CD4-positive, alpha-beta T cell (primary cell): ENCODE measurements around the gene WWOX. TPM values are rescaled to one million over a fixed set of nuclear protein-coding genes. Genes with fewer than 3 reads are reported as not detected.

Source experiments
- ATAC-seq: fragments of 200-7000 bp; cut with Tn5 transposase; one replicate; pipeline ENCODE4 v1.10.0; 2022; ENCODE audit warnings: mild to moderate bottlenecking; ENCODE audit not compliant: poor library complexity
- CTCF ChIA-PET: fragments of 350-600 bp; sonication (Branson Sonifier 250); formaldehyde crosslinking; loops from one replicate; lab custom pipeline; 2021; ENCODE audit warnings: antibody characterized with exemption, inconsistent platforms; lab: Charles Lee
- POLR2A ChIA-PET: fragments of 350-600 bp; sonication (Branson Sonifier 250); formaldehyde crosslinking; loops from one replicate; lab custom pipeline; 2021; ENCODE audit warnings: antibody characterized with exemption, inconsistent platforms; lab: Charles Lee
- DNase-seq, 14 experiments: peaks; one replicate each; pipeline ENCODE4 v3.0.0-alpha.2; 2013 to 2020; ENCODE audit warnings: mixed read lengths in 2 of 14
- H3K27ac ChIP-seq, 2 donors: one replicate each; pipeline versions ENCODE4 v1.5.1 to v1.7.0; 2013; ENCODE audit warnings: low read length in 2 of 2, low read depth in 1 of 2, mild to moderate bottlenecking in 1 of 2
- H3K27me3 ChIP-seq, 2 experiments: 1 replicate in 1 of 2; 2 replicates in 1 of 2; pipeline versions ENCODE4 v1.6.1 to v1.7.0; 2013; ENCODE audit warnings: low read length in 2 of 2, control low read depth in 1 of 2, mild to moderate bottlenecking in 1 of 2, moderate library complexity in 1 of 2; ENCODE audit not compliant: insufficient read depth in 2 of 2, control insufficient read depth in 1 of 2
- H3K36me3 ChIP-seq: one replicate; pipeline ENCODE4 v1.6.1; 2013; ENCODE audit warnings: low read length, control low read depth; ENCODE audit not compliant: insufficient read depth
- H3K4me1 ChIP-seq: one replicate; pipeline ENCODE4 v1.6.1; 2013; ENCODE audit warnings: low read length, control low read depth; ENCODE audit not compliant: insufficient read depth
- H3K4me3 ChIP-seq: one replicate; pipeline ENCODE4 v1.5.1; 2013; ENCODE audit warnings: mild to moderate bottlenecking, low read length, moderate library complexity
- H3K9me3 ChIP-seq, 2 experiments: 1 replicate in 1 of 2; 2 replicates in 1 of 2; pipeline versions ENCODE4 v1.6.1 to v1.7.0; 2013; ENCODE audit warnings: low read length in 2 of 2, mild to moderate bottlenecking in 2 of 2, control low read depth in 1 of 2, moderate library complexity in 1 of 2; ENCODE audit not compliant: control insufficient read depth in 1 of 2, insufficient read depth in 1 of 2
- H3K27ac Mint-ChIP-seq: one replicate; pipeline ENCODE4 v1.8.0; 2020; ENCODE audit warnings: mixed read lengths
- H3K27me3 Mint-ChIP-seq: one replicate; pipeline ENCODE4 v1.8.0; 2021; ENCODE audit warnings: mixed read lengths
- H3K36me3 Mint-ChIP-seq: one replicate; pipeline ENCODE4 v1.8.0; 2021; ENCODE audit warnings: low read depth, mixed read lengths
- H3K4me1 Mint-ChIP-seq: one replicate; pipeline ENCODE4 v1.8.0; 2021; ENCODE audit warnings: low read depth, mixed read lengths
- H3K4me3 Mint-ChIP-seq: one replicate; pipeline ENCODE4 v1.8.0; 2020; ENCODE audit warnings: mild to moderate bottlenecking, mixed read lengths
- H3K9me3 Mint-ChIP-seq: one replicate; pipeline ENCODE4 v1.8.0; 2020; ENCODE audit warnings: mixed read lengths
- intact Hi-C, 2 experiments: fragments of 100-400 bp; cut with DNase I in 1 of 2; cut with micrococcal nuclease in 1 of 2; formaldehyde crosslinking; loops; one replicate each; pipeline versions ENCODE4 v1.15.1 to v1.9.0; 2023 to 2025; cut with DNase I, micrococcal nuclease
- total RNA-seq, 174 experiments: library from RNA in 2 of 174; stranded (reverse) in 2 of 174; gene quantifications; one replicate each; pipeline ENCODE4 v1.2.3 and lab custom pipeline; 2021 to 2026
- TF ChIP-seq, protein P1 (sequence below): fragments of 200-600 bp; IDR thresholded peaks from one replicate; pipeline ENCODE4 v1.8.0; 2022; ENCODE audit warnings: antibody characterized with exemption, mild to moderate bottlenecking

The WWOX gene
- total RNA-seq, 2 experiments from 2014 or later = 19.3 to 21.7 TPM

DNA sequence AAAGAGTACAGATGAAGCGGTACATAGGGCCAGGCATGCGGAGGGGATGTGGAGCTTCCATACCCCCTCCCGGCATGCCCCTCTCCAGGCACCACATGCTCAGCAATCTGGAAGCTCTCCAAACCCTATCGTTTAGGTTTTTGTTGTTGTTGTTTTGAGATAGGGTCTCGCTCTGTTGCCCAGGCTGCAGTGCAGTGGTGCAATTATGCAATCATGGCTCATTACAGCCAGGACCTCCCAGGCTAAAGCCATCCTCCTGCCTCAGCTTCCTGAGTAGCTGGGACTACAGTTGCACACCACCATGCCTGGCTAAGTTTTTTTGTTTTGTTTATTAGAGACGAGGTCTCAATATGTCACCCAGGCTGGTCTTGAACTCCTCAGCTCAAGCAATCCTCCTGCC is 50.8 kb downstream of the WWOX start:
- no peaks in the 10 kb centered on the region for H3K27me3 Mint-ChIP-seq
- intact Hi-C loops = no loop called here
- no peaks in the 10 kb centered on the region for H3K9me3 Mint-ChIP-seq
- H3K4me1 ChIP-seq = no peaks in the 10 kb centered on the region
- H3K27me3 ChIP-seq = no peaks in the 10 kb centered on the region
- ChIA-PET POLR2A (no interaction called here), CTCF (no interaction called here)
- no peak overlapping the region for H3K4me3 Mint-ChIP-seq
- no peak for ATAC-seq
- no peaks in the 10 kb centered on the region for H3K36me3 ChIP-seq
- no peak overlapping the region for H3K4me3 ChIP-seq
- H3K27ac Mint-ChIP-seq = no peak overlapping the region
- no peaks in the 10 kb centered on the region for H3K9me3 ChIP-seq
- TF ChIP-seq, protein P1, sequence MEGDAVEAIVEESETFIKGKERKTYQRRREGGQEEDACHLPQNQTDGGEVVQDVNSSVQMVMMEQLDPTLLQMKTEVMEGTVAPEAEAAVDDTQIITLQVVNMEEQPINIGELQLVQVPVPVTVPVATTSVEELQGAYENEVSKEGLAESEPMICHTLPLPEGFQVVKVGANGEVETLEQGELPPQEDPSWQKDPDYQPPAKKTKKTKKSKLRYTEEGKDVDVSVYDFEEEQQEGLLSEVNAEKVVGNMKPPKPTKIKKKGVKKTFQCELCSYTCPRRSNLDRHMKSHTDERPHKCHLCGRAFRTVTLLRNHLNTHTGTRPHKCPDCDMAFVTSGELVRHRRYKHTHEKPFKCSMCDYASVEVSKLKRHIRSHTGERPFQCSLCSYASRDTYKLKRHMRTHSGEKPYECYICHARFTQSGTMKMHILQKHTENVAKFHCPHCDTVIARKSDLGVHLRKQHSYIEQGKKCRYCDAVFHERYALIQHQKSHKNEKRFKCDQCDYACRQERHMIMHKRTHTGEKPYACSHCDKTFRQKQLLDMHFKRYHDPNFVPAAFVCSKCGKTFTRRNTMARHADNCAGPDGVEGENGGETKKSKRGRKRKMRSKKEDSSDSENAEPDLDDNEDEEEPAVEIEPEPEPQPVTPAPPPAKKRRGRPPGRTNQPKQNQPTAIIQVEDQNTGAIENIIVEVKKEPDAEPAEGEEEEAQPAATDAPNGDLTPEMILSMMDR = no peak
- no peaks in the 10 kb centered on the region for H3K4me1 Mint-ChIP-seq
- no peak overlapping the region for H3K27ac ChIP-seq
- DNase-seq = no peak
- H3K36me3 Mint-ChIP-seq = peaks cover 5% of the 10 kb centered on the region

DNA sequence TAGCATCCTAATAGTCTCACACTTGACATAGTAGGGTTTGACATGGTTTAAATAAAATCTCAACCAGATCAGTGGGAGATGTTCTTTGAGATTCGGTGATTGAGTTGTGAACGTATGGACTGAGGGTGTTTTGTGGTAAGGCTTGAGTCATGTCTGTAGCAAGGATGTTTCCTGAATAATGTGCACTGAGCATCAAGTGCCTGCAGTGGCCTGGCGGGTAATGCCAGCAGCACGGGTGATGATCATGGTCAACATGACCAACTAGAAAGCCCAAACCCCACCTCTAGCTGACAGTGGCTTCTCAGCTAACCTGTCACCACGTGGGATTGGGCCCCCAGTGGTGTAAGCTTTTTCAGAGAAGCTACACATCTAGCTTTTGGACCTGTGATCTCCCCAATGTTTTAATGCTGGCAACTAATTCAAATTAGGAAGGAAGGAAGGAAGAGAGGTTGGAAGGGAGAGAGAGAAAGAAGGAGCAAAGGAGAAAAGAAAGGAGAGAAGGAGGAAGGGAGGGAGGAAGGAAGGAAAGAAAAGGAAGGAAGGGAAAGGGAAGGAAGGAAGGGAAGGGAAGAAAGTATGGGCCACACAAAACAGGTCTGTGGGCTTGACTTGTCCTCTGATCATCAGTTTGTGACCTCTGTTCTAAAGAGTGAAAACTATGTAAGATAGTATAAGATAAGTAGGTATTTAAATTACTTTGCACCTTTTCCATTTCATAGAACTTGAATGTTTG is 55.4 kb downstream of the WWOX start:
- no peak for ATAC-seq
- H3K27me3 Mint-ChIP-seq = no peaks in the 10 kb centered on the region

GRCh38 chr16:78155791-78156345 is 56.4 kb downstream of the WWOX start:
- Mint-ChIP-seq H3K27ac (no peak overlapping the region), H3K4me3 (no peak overlapping the region), H3K9me3 (peaks cover 2% of the 10 kb centered on the region), H3K27me3 (no peaks in the 10 kb centered on the region), H3K4me1 (no peaks in the 10 kb centered on the region), H3K36me3 (no peaks in the 10 kb centered on the region)
- TF ChIP-seq, protein P1 = no peak
- POLR2A ChIA-PET = interaction anchor here (0.7 kb wide), 1 partner anchor 1627 kb away, joined by 3 read pairs; no protein-coding TSS in a partner anchor
- H3K4me1 ChIP-seq = no peaks in the 10 kb centered on the region
- intact Hi-C loops = no loop called here
- no peak for ATAC-seq
- no peak overlapping the region for H3K4me3 ChIP-seq
- CTCF ChIA-PET = no interaction called here
- H3K27me3 ChIP-seq = no peaks in the 10 kb centered on the region
- peaks cover 0 to 4% of the 10 kb centered on the region in 2 experiments for H3K9me3 ChIP-seq
- H3K27ac ChIP-seq = no peak overlapping the region
- no peak for DNase-seq
- no peaks in the 10 kb centered on the region for H3K36me3 ChIP-seq

More for the DNA sequence above, 55.4 kb downstream of the WWOX start:
- H3K4me1 Mint-ChIP-seq = no peaks in the 10 kb centered on the region
- H3K36me3 Mint-ChIP-seq = peaks cover under 1% of the 10 kb centered on the region
- Histone ChIP-seq H3K36me3 (no peaks in the 10 kb centered on the region), H3K4me3 (no peak overlapping the region), H3K9me3 (no peaks in the 10 kb centered on the region), H3K4me1 (no peaks in the 10 kb centered on the region), H3K27ac (no peak overlapping the region), H3K27me3 (no peaks in the 10 kb centered on the region)
- ChIA-PET CTCF (interaction anchor here (0.7 to 0.8 kb wide), 2 partner anchors 8 to 148 kb away, joined by 3 to 5 read pairs; no protein-coding TSS in a partner anchor), POLR2A (no interaction called here)
- DNase-seq = no peak
- H3K4me3 Mint-ChIP-seq = no peak overlapping the region
- H3K27ac Mint-ChIP-seq = no peak overlapping the region
- TF ChIP-seq, protein P1 = no peak
- intact Hi-C loops = no loop called here
- H3K9me3 Mint-ChIP-seq = peaks cover under 1% of the 10 kb centered on the region
